Thyroid gland (tissue), 4 donors: ENCODE results near the gene NHLRC4.

Experiments
- CTCF ChIP-seq, 6 experiments: fragments of 200-600 bp in 3 of 6; fragments of 450-650 bp in 3 of 6; sonication (generic) in 3 of 6; IDR thresholded peaks; one replicate each; pipeline ENCODE4 v1.5.1; 2016 to 2019; ENCODE audit warnings: antibody characterized with exemption in 6 of 6, mild to moderate bottlenecking in 2 of 6, inconsistent platforms in 1 of 6, moderate library complexity in 1 of 6
- POLR2A ChIP-seq, 2 donors: fragments of 450-650 bp; IDR thresholded peaks; one replicate each; pipeline ENCODE4 v1.6.1; 2017; ENCODE audit warnings: antibody characterized with exemption in 2 of 2, mild to moderate bottlenecking in 2 of 2, moderate library complexity in 1 of 2

GRCh38 chr16:591231-591630 lies 24.4 kb downstream of the NHLRC4 start:
- TF ChIP-seq CTCF (IDR thresholded peaks at IDR 0.05): no peak
- TF ChIP-seq POLR2A (IDR thresholded peaks at IDR 0.05): no peak
